Mesenchymal stem cell (in vitro differentiated cells and primary cell): ENCODE results near the gene DUSP1.

Experiments
- DNase-seq: peaks from one replicate; pipeline ENCODE4 v3.0.0-alpha.2; 2013
- H2AFZ ChIP-seq: one replicate; pipeline ENCODE4 v1.6.1; 2013; ENCODE audit warnings: low read depth, mild to moderate bottlenecking, control low read depth, inconsistent platforms, low read length, moderate library complexity
- H2AK5ac ChIP-seq: 2 replicates; pipeline ENCODE4 v1.6.1; 2013; ENCODE audit warnings: low read length, moderate library complexity, mild to moderate bottlenecking, inconsistent platforms; ENCODE audit not compliant: severe bottlenecking
- H2BK120ac ChIP-seq: one replicate; pipeline ENCODE4 v1.6.1; 2013; ENCODE audit warnings: low read depth, mild to moderate bottlenecking, inconsistent platforms, low read length, moderate library complexity
- H2BK12ac ChIP-seq, 2 experiments: one replicate each; pipeline ENCODE4 v1.6.1; 2013; ENCODE audit warnings: inconsistent platforms in 2 of 2, low read length in 2 of 2, mild to moderate bottlenecking in 2 of 2, moderate library complexity in 2 of 2, control low read depth in 1 of 2
- H2BK15ac ChIP-seq: one replicate; pipeline ENCODE4 v1.6.1; 2013; ENCODE audit warnings: mild to moderate bottlenecking, low read depth, inconsistent platforms; ENCODE audit not compliant: poor library complexity, severe bottlenecking
- H2BK5ac ChIP-seq: 2 replicates; pipeline ENCODE4 v1.6.1; 2013; ENCODE audit warnings: low read depth, mild to moderate bottlenecking, low read length, control low read depth, inconsistent platforms; ENCODE audit not compliant: poor library complexity, severe bottlenecking
- H3K14ac ChIP-seq, 2 experiments: one replicate each; pipeline ENCODE4 v1.6.1; 2013; ENCODE audit warnings: inconsistent platforms in 2 of 2, low read length in 2 of 2, control low read depth in 1 of 2, mild to moderate bottlenecking in 1 of 2, moderate library complexity in 1 of 2
- H3K18ac ChIP-seq, 2 experiments: one replicate each; pipeline ENCODE4 v1.6.1; 2013; ENCODE audit warnings: inconsistent platforms in 2 of 2, low read length in 2 of 2, control low read depth in 1 of 2, low read depth in 1 of 2, mild to moderate bottlenecking in 1 of 2
- H3K23ac ChIP-seq, 2 experiments: one replicate each; pipeline ENCODE4 v1.6.1; 2013; ENCODE audit warnings: inconsistent platforms in 2 of 2, low read length in 2 of 2, mild to moderate bottlenecking in 2 of 2, moderate library complexity in 2 of 2, control low read depth in 1 of 2
- H3K27ac ChIP-seq: 2 replicates; pipeline ENCODE4 v1.5.1; 2013; ENCODE audit warnings: mild to moderate bottlenecking, moderate library complexity, low read length, control low read depth, inconsistent platforms; ENCODE audit not compliant: poor library complexity, severe bottlenecking
- H3K27me3 ChIP-seq, 2 experiments: 2 replicates each; pipeline versions ENCODE4 v1.6.1 to v1.7.0; 2013; ENCODE audit warnings: low read length in 2 of 2, mild to moderate bottlenecking in 2 of 2, moderate library complexity in 2 of 2, control low read depth in 1 of 2, inconsistent platforms in 1 of 2; ENCODE audit not compliant: control insufficient read depth in 1 of 2, insufficient read depth in 1 of 2
- H3K36me3 ChIP-seq, 2 experiments: 2 replicates each; pipeline versions ENCODE4 v1.6.1 to v1.7.0; 2013; ENCODE audit warnings: low read length in 2 of 2, control low read depth in 1 of 2, inconsistent platforms in 1 of 2, low read depth in 1 of 2, mild to moderate bottlenecking in 1 of 2; ENCODE audit not compliant: insufficient read depth in 2 of 2, control insufficient read depth in 1 of 2
- H3K4ac ChIP-seq, 2 experiments: one replicate each; pipeline ENCODE4 v1.6.1; 2013; ENCODE audit warnings: inconsistent platforms in 2 of 2, low read length in 2 of 2, mild to moderate bottlenecking in 2 of 2, moderate library complexity in 2 of 2, control low read depth in 1 of 2, low read depth in 1 of 2
- H3K4me1 ChIP-seq: 2 replicates; pipeline ENCODE4 v1.6.1; 2013; ENCODE audit warnings: low read depth, low read length, control low read depth; ENCODE audit not compliant: control insufficient read depth, insufficient read depth
- H3K4me2 ChIP-seq: 2 replicates; pipeline ENCODE4 v1.6.1; 2013; ENCODE audit warnings: low read length, mild to moderate bottlenecking, inconsistent platforms; ENCODE audit not compliant: poor library complexity, severe bottlenecking
- H3K4me3 ChIP-seq, 2 experiments: 2 replicates each; pipeline versions ENCODE4 v1.5.1 to v1.7.0; 2013; ENCODE audit warnings: low read length in 2 of 2, mild to moderate bottlenecking in 2 of 2, control low read depth in 1 of 2, low read depth in 1 of 2; ENCODE audit not compliant: insufficient read depth in 1 of 2
- H3K79me1 ChIP-seq: replicated peaks from 2 replicates; pipeline ENCODE4 v1.6.1; 2013; ENCODE audit warnings: mild to moderate bottlenecking, control low read depth, low read length, inconsistent platforms; ENCODE audit not compliant: poor library complexity, severe bottlenecking
- H3K9ac ChIP-seq: 2 replicates; pipeline ENCODE4 v1.7.0; 2013; ENCODE audit warnings: mild to moderate bottlenecking, low read length, moderate library complexity
- H3K9me3 ChIP-seq: 2 replicates; pipeline ENCODE4 v1.7.0; 2013; ENCODE audit warnings: mild to moderate bottlenecking, low read length; ENCODE audit not compliant: control insufficient read depth
- H4K8ac ChIP-seq: one replicate; pipeline ENCODE4 v1.6.1; 2013; ENCODE audit warnings: inconsistent platforms, mild to moderate bottlenecking, low read length, moderate library complexity
- H4K91ac ChIP-seq: one replicate; pipeline ENCODE4 v1.6.1; 2013; ENCODE audit warnings: mild to moderate bottlenecking, low read length, inconsistent platforms
- WGBS: methylation state at CpG from one replicate; pipeline ENCODE4 v1.1.7; 2013; ENCODE audit warnings: mixed read lengths; 5-methylcytosine and 5-hydroxymethylcytosine counted together

Gene DUSP1

GRCh38 chr5:172746725-172747124 is 24.3 kb downstream of the DUSP1 start:
- H3K36me3 ChIP-seq: no peaks in the 10 kb centered on the region
- peaks cover 5% of the 10 kb centered on the region for H3K9me3 ChIP-seq
- no peak overlapping the region for H2BK5ac ChIP-seq
- no peak overlapping the region for H3K4me2 ChIP-seq
- no peak overlapping the region for H2AK5ac ChIP-seq
- no peak overlapping the region for H3K18ac ChIP-seq
- no peak overlapping the region for H2AFZ ChIP-seq
- WGBS: 77% methylated on average over 3 of the region's 3 CpGs
- H3K4me1 ChIP-seq: peaks cover 8% of the 10 kb centered on the region
- H2BK12ac ChIP-seq: no peak overlapping the region
- DNase-seq: peak; percentile 82
- H3K23ac ChIP-seq: no peak overlapping the region
- no peak overlapping the region for H4K8ac ChIP-seq
- H3K27me3 ChIP-seq: no peaks in the 10 kb centered on the region
- H4K91ac ChIP-seq: no peak overlapping the region
- H3K9ac ChIP-seq: no peak overlapping the region
- H3K27ac ChIP-seq: no peak overlapping the region
- H2BK15ac ChIP-seq: no peak overlapping the region
- H2BK120ac ChIP-seq: no peak overlapping the region
- no peak overlapping the region for H3K4me3 ChIP-seq
- H3K14ac ChIP-seq: no peak overlapping the region
- no peaks in the 10 kb centered on the region for H3K79me1 ChIP-seq
- no peak overlapping the region for H3K4ac ChIP-seq

DNA sequence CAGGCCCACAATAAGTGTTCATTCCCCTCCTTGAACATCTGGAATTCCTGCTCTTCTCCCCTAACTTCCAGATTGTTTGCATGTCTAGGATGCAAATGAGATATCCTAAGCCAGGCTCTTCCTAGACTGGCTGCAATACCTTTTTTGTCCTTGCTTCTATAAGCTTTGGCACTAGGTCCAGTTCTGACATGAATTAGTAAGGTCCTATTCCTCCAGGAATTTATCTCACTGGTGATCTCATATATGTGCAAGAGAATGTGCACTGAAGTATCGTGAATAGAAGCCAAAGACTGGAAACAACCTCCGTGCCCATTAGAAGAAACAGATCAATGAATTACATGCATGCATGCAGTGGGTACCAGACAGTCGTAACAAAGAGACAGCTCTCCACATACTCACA is 25.2 kb downstream of the DUSP1 start:
- 71% methylated on average over 1 of the region's 3 CpGs for WGBS
- peaks cover 5% of the 10 kb centered on the region for H3K9me3 ChIP-seq
- no peaks in the 10 kb centered on the region for H3K27me3 ChIP-seq
- no peak overlapping the region for H2BK5ac ChIP-seq
- H4K91ac ChIP-seq: no peak overlapping the region
- no peaks in the 10 kb centered on the region for H3K79me1 ChIP-seq
- no peak overlapping the region for H2BK120ac ChIP-seq
- H2BK12ac ChIP-seq: no peak overlapping the region
- H3K27ac ChIP-seq: no peak overlapping the region
- no peak overlapping the region for H3K4me3 ChIP-seq
- no peak overlapping the region for H3K9ac ChIP-seq
- no peak overlapping the region for H2AK5ac ChIP-seq
- H3K18ac ChIP-seq: no peak overlapping the region
- no peak overlapping the region for H3K4me2 ChIP-seq
- no peak overlapping the region for H4K8ac ChIP-seq
- no peak overlapping the region for H2BK15ac ChIP-seq
- no peaks in the 10 kb centered on the region for H3K36me3 ChIP-seq
- H3K4ac ChIP-seq: no peak overlapping the region
- no peak for DNase-seq
- H3K23ac ChIP-seq: no peak overlapping the region
- no peak overlapping the region for H2AFZ ChIP-seq
- no peak overlapping the region for H3K14ac ChIP-seq
- H3K4me1 ChIP-seq: peaks cover 10% of the 10 kb centered on the region

GRCh38 chr5:172745406-172745805 is 25.6 kb downstream of the DUSP1 start:
- H2BK5ac ChIP-seq: no peak overlapping the region
- no peak overlapping the region for H3K4ac ChIP-seq
- peaks cover 12% of the 10 kb centered on the region for H3K4me1 ChIP-seq
- no peak overlapping the region for H3K9ac ChIP-seq
- H3K14ac ChIP-seq: peak overlapping the region in 1 of 2 experiments; percentile 9
- no peak overlapping the region for H2AFZ ChIP-seq
- no peak overlapping the region for H4K8ac ChIP-seq
- H3K27me3 ChIP-seq: no peaks in the 10 kb centered on the region
- H2BK120ac ChIP-seq: no peak overlapping the region
- H3K4me2 ChIP-seq: no peak overlapping the region
- no peak for DNase-seq
- H3K27ac ChIP-seq: no peak overlapping the region
- H4K91ac ChIP-seq: no peak overlapping the region
- H3K79me1 ChIP-seq: no peaks in the 10 kb centered on the region
- no peak overlapping the region for H3K23ac ChIP-seq
- H2BK12ac ChIP-seq: no peak overlapping the region
- H2BK15ac ChIP-seq: no peak overlapping the region
- no peaks in the 10 kb centered on the region for H3K36me3 ChIP-seq
- WGBS: 94% methylated on average over 8 of the region's 8 CpGs
- H3K9me3 ChIP-seq: peaks cover 5% of the 10 kb centered on the region
- H3K18ac ChIP-seq: no peak overlapping the region
- no peak overlapping the region for H3K4me3 ChIP-seq
- H2AK5ac ChIP-seq: no peak overlapping the region

- no peak overlapping the region for H3K9ac ChIP-seq
Measured at GRCh38 chr5:172744123-172745104, 26.6 kb downstream of the DUSP1 start.

More at GRCh38 chr5:172744123-172745104, 26.6 kb downstream of the DUSP1 start:
- no peak overlapping the region for H2BK120ac ChIP-seq
- no peak overlapping the region for H3K14ac ChIP-seq
- no peak overlapping the region for H3K4ac ChIP-seq
- H3K4me1 ChIP-seq: peaks cover 12% of the 10 kb centered on the region
- peaks cover 5% of the 10 kb centered on the region for H3K9me3 ChIP-seq
- no peak overlapping the region for H3K4me3 ChIP-seq
- no peaks in the 10 kb centered on the region for H3K27me3 ChIP-seq
- no peaks in the 10 kb centered on the region for H3K36me3 ChIP-seq
- peak overlapping the region in 1 of 2 experiments; percentile 46 for H2BK12ac ChIP-seq
- H3K23ac ChIP-seq: no peak overlapping the region
- H4K91ac ChIP-seq: no peak overlapping the region
- no peak overlapping the region for H3K4me2 ChIP-seq
- H2AFZ ChIP-seq: no peak overlapping the region
- WGBS: 85% methylated on average over 12 of the region's 12 CpGs
- DNase-seq: no peak
- H4K8ac ChIP-seq: no peak overlapping the region
- no peak overlapping the region for H2BK5ac ChIP-seq
- H3K79me1 ChIP-seq: no peaks in the 10 kb centered on the region
- H3K27ac ChIP-seq: no peak overlapping the region
- no peak overlapping the region for H2BK15ac ChIP-seq
- peak overlapping the region in 1 of 2 experiments; percentile 25 for H3K18ac ChIP-seq
- H2AK5ac ChIP-seq: peak overlapping the region; percentile 86
